PC-9 (cell line): ENCODE data around the gene CPSF4. TPM values are rescaled to one million over a fixed set of nuclear protein-coding genes. Genes with fewer than 3 reads are reported as not detected.

ENCODE experiments used
- BruUV-seq: library from RNA; stranded (reverse); fragments of 400-500 nt; replicated peaks from 2 replicates; lab custom pipeline; 2021; lab: Mats Ljungman, UMichigan
- CTCF ChIA-PET: fragments of 300-600 bp; sonication (Branson Sonifier 250); formaldehyde crosslinking; loops from one replicate; lab custom pipeline; 2022; ENCODE audit warnings: antibody characterized with exemption; lab: Charles Lee
- POLR2A ChIA-PET: fragments of 300-600 bp; sonication (Branson Sonifier 250); formaldehyde crosslinking; loops from one replicate; lab custom pipeline; 2022; ENCODE audit warnings: antibody characterized with exemption; ENCODE audit not compliant: unreplicated experiment; lab: Charles Lee
- DNase-seq, 2 experiments: peaks; one replicate each; pipeline versions ENCODE4 v3.0.0 to v3.0.0-alpha.2; 2015 to 2022; ENCODE audit warnings: mixed read lengths in 1 of 2
- H2AFZ ChIP-seq: fragments of 200-600 bp; sonication (generic); 2 replicates; pipeline ENCODE4 v1.8.1; 2017; ENCODE audit warnings: antibody characterized with exemption
- H3F3A ChIP-seq: fragments of 200-600 bp; sonication (generic); 2 replicates; pipeline ENCODE4 v1.8.1; 2017; ENCODE audit warnings: antibody characterized with exemption, mild to moderate bottlenecking, low read depth; ENCODE audit not compliant: insufficient read depth
- H3K27ac ChIP-seq: fragments of 200-600 bp; sonication (generic); 2 replicates; pipeline ENCODE4 v1.6.1; 2016; ENCODE audit warnings: mixed run types
- H3K27me3 ChIP-seq: fragments of 200-600 bp; sonication (generic); 2 replicates; pipeline ENCODE4 v1.6.1; 2016; ENCODE audit warnings: low read depth, mixed run types; ENCODE audit not compliant: insufficient read depth
- H3K36me3 ChIP-seq: fragments of 200-600 bp; sonication (generic); 2 replicates; pipeline ENCODE4 v1.6.1; 2016; ENCODE audit warnings: low read depth, mixed run types
- H3K4me1 ChIP-seq: fragments of 200-600 bp; sonication (generic); replicated peaks from 2 replicates; pipeline ENCODE4 v1.6.1; 2016; ENCODE audit warnings: mixed run types; ENCODE audit not compliant: insufficient read depth
- H3K4me2 ChIP-seq: fragments of 200-600 bp; sonication (generic); 2 replicates; pipeline ENCODE4 v1.6.1; 2017; ENCODE audit warnings: mixed run types
- H3K4me3 ChIP-seq: fragments of 200-600 bp; sonication (generic); 2 replicates; pipeline ENCODE4 v1.6.1; 2016; ENCODE audit warnings: mixed run types
- H3K79me2 ChIP-seq: fragments of 200-600 bp; sonication (generic); 2 replicates; pipeline ENCODE4 v1.6.1; 2017; ENCODE audit warnings: low read depth, mixed run types
- H3K9me2 ChIP-seq: fragments of 200-600 bp; sonication (generic); 2 replicates; pipeline ENCODE4 v1.8.1; 2017; ENCODE audit warnings: mild to moderate bottlenecking; ENCODE audit not compliant: insufficient read depth
- H3K9me3 ChIP-seq: fragments of 200-600 bp; sonication (generic); 2 replicates; pipeline ENCODE4 v1.8.1; 2016; ENCODE audit warnings: low read depth; ENCODE audit not compliant: insufficient read depth
- H4K20me1 ChIP-seq: fragments of 200-600 bp; sonication (generic); 2 replicates; pipeline ENCODE4 v1.8.1; 2017; ENCODE audit not compliant: insufficient read depth
- CTCF ChIP-seq: fragments of 200-600 bp; sonication (generic); conservative IDR thresholded peaks from 2 replicates; pipeline ENCODE4 v1.6.1; 2017; ENCODE audit warnings: mixed run types, antibody characterized with exemption, mild to moderate bottlenecking, moderate library complexity
- EZH2 ChIP-seq: fragments of 200-600 bp; sonication (generic); IDR thresholded peaks from 2 replicates; pipeline ENCODE4 v1.8.0; 2017; ENCODE audit warnings: antibody characterized with exemption, low read depth
- intact Hi-C: fragments of 100-400 bp; cut with micrococcal nuclease; formaldehyde crosslinking; loops from one replicate; pipeline ENCODE4 v1.10.0; 2022; ENCODE audit not compliant: unreplicated experiment
- total RNA-seq: library from RNA; stranded (reverse); gene quantifications from 2 replicates; pipeline ENCODE4 v1.2.3, GENCODE V29; 2021

Gene CPSF4
- total RNA-seq, 1 experiment from 2014 or later: 69.0 TPM

GRCh38 chr7:99399597-99399996 lies 39.1 kb upstream of the CPSF4 start:
- H4K20me1 ChIP-seq: peaks cover 58% of the 10 kb centered on the region

GRCh38 chr7:99402854-99403253 lies 35.9 kb upstream of the CPSF4 start:
- H3K9me2 ChIP-seq: no peaks in the 10 kb centered on the region
- no TSS peak for BruUV-seq
- ChIA-PET POLR2A (no interaction called here), CTCF (interaction anchor here (0.7 kb wide), 1 partner anchor 366 kb away, joined by 11 read pairs; no protein-coding TSS in a partner anchor)
- H3K27ac ChIP-seq: no peak overlapping the region
- no peak overlapping the region for H3K4me2 ChIP-seq
- H3K79me2 ChIP-seq: peaks cover 42% of the 10 kb centered on the region
- no peaks in the 10 kb centered on the region for H3K27me3 ChIP-seq
- no peak overlapping the region for H2AFZ ChIP-seq
- H3F3A ChIP-seq: peaks cover 21% of the 10 kb centered on the region
- intact Hi-C loops: no loop called here
- no peaks in the 10 kb centered on the region for H3K9me3 ChIP-seq
- peaks cover 21% of the 10 kb centered on the region for H3K36me3 ChIP-seq
- H4K20me1 ChIP-seq: peaks cover 66% of the 10 kb centered on the region
- TF ChIP-seq EZH2 (no peak), CTCF (no peak)
- DNase-seq: no peak
- peaks cover 13% of the 10 kb centered on the region for H3K4me1 ChIP-seq
- no peak overlapping the region for H3K4me3 ChIP-seq

More at GRCh38 chr7:99399597-99399996, 39.1 kb upstream of the CPSF4 start:
- no peaks in the 10 kb centered on the region for H3K9me3 ChIP-seq
- no TSS peak for BruUV-seq
- H3K27ac ChIP-seq: no peak overlapping the region
- no peaks in the 10 kb centered on the region for H3K4me1 ChIP-seq
- ChIA-PET POLR2A (no interaction called here), CTCF (interaction anchor here (0.6 kb wide), 1 partner anchor 126 kb away, joined by 4 read pairs; no protein-coding TSS in a partner anchor)
- intact Hi-C loops: no loop called here
- no peak overlapping the region for H2AFZ ChIP-seq
- DNase-seq: no peak
- H3K36me3 ChIP-seq: peaks cover 37% of the 10 kb centered on the region
- TF ChIP-seq EZH2: no peak
- TF ChIP-seq CTCF: no peak
- H3K4me3 ChIP-seq: no peak overlapping the region
- no peak overlapping the region for H3K4me2 ChIP-seq
- H3K27me3 ChIP-seq: no peaks in the 10 kb centered on the region
- peaks cover 9% of the 10 kb centered on the region; the same call in 1 of the 2 replicates for H3K79me2 ChIP-seq
- H3K9me2 ChIP-seq: no peaks in the 10 kb centered on the region
- H3F3A ChIP-seq: peaks cover 33% of the 10 kb centered on the region

GRCh38 chr7:99403764-99404163 lies 35.0 kb upstream of the CPSF4 start:
- ChIA-PET CTCF (no interaction called here), POLR2A (no interaction called here)
- no peaks in the 10 kb centered on the region for H3K9me3 ChIP-seq
- H3K79me2 ChIP-seq: peaks cover 48% of the 10 kb centered on the region
- H3K27me3 ChIP-seq: no peaks in the 10 kb centered on the region
- H3K36me3 ChIP-seq: peaks cover 20% of the 10 kb centered on the region
- BruUV-seq: no TSS peak
- TF ChIP-seq EZH2 (no peak), CTCF (no peak)
- H3F3A ChIP-seq: peaks cover 20% of the 10 kb centered on the region
- H2AFZ ChIP-seq: no peak overlapping the region
- DNase-seq: no peak
- peaks cover 13% of the 10 kb centered on the region for H3K4me1 ChIP-seq
- H3K9me2 ChIP-seq: no peaks in the 10 kb centered on the region
- H3K4me2 ChIP-seq: no peak overlapping the region
- peaks cover 57% of the 10 kb centered on the region for H4K20me1 ChIP-seq
- H3K4me3 ChIP-seq: no peak overlapping the region
- H3K27ac ChIP-seq: no peak overlapping the region
- intact Hi-C loops: no loop called here
